Skeletal muscle cell (primary cell): ENCODE results near the gene PPP4R1.
A peak's percentile ranks its signal among the peaks of the same experiment; 100 is the strongest.

Source experiments
- DNase-seq: peaks from one replicate; pipeline ENCODE4 v3.0.0-alpha.2; 2010; ENCODE audit warnings: low read depth
- H3K4me3 ChIP-seq: 2 replicates; pipeline ENCODE4 v1.5.1; 2011; ENCODE audit warnings: low read depth, mild to moderate bottlenecking, control low read depth, low read length, moderate library complexity

Gene PPP4R1

DNA sequence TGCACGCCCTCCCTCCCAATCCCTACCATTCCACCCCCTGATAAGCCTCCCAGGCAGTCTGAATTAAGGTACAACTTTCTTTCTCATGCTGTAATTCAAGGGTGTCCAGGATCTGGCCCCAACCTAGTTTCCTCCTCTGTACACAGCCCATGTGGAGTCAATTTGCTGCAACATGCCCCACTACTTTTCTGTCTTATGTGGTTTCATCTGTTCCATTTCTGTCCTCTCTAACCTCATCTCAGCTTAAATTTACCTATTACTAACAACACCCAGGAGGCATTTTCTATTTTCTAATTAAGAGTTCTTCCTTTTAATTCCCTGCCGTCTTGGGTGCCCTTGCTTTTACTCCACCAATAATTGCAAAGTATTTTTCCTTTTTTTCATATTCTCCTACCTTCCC lies 10.0 kb downstream of the PPP4R1 start:
- DNase-seq, result no peak

DNA sequence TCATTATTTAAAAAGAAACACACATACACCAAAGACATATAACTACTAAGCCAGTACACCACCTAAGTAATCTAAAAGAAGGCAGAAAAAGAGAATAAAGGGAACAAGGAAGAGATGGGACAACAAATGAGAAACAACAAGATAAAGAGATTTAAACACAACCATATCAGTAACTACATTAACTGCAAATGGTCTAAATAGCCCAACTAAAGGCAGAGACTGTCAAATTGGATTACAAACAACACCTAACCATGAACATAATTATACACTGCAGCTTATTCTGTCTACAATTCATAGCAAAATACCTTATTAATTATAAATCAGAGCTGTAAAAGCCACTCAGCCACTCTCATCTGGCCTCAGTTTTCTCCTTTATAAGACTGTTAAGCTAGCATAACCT lies 15.0 kb downstream of the PPP4R1 start:
- DNase-seq, result no peak
- H3K4me3 ChIP-seq, result no peak overlapping the region

More for the DNA sequence above, 10.0 kb downstream of the PPP4R1 start:
- no peak overlapping the region for H3K4me3 ChIP-seq

DNA sequence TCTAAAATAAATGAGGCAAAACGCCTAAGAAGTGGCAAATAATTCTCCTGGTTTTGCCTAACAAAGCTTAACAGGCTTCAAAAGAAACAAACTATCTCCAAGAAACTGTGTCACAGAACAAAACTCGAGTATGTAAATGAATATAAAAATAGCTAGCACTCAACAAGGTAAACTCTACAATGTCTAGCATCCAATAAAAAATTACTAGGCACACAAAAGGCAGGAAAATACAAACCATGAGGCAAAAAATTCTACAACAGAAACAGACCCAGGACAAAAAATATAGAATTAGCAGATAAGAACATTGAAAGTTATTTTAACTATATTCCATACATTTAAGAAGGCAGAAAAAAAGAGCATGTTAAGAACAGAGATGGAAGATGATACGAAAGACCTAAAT lies 16.8 kb downstream of the PPP4R1 start:
- H3K4me3 ChIP-seq, result no peak overlapping the region
- DNase-seq, result no peak

DNA sequence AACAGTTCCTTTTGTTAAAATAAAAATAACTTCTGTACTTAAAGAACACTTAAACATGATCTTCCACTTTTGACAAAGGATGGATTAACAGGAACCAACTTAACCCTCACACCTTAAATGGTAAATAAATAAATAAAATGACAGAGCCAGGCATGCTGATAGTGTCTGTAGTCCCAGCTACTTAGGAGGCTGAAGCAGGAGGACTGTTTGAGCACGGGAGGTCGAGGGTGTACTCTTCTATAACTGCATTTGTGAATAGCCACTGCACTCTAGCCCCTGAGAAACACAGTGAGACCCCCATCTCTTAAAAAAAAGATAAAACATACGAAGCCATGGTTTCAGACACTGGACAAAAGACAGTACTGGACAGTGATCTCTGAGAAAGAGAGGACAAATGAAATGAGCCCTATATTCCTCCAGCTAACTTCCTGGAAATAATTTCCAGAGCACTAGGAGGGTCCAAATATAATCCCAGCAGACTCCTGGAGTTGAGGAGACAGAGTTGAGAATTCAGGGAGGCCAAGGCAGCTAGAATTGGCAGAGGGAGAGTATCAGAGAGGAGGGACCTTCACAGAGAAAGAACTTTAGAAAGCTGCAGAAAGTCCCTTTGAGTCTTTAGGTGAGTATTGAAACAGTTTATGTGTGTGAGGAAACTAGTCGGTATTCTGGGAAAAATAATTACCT lies 17.4 kb downstream of the PPP4R1 start:
- no peak for DNase-seq
- no peak overlapping the region for H3K4me3 ChIP-seq

DNA sequence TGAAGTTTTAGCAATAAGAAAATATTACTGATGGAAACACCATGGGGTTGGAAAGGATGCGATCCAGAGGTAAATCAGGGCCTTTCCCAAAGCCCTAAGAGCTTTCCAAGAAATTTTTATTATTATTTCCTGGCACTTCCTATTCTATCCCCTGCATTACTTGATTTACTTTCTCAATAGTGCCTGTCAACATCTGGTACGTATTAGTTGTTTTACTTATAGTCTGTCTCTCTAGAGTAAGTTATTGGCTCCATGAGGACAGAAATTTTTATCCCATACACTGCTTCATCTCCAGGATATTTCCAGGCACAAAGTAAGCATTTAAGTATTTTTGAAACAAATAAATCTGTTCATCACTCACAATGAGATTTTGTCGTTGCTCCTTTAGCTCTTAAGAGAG lies 18.1 kb downstream of the PPP4R1 start:
- no peak overlapping the region for H3K4me3 ChIP-seq
- no peak for DNase-seq

DNA sequence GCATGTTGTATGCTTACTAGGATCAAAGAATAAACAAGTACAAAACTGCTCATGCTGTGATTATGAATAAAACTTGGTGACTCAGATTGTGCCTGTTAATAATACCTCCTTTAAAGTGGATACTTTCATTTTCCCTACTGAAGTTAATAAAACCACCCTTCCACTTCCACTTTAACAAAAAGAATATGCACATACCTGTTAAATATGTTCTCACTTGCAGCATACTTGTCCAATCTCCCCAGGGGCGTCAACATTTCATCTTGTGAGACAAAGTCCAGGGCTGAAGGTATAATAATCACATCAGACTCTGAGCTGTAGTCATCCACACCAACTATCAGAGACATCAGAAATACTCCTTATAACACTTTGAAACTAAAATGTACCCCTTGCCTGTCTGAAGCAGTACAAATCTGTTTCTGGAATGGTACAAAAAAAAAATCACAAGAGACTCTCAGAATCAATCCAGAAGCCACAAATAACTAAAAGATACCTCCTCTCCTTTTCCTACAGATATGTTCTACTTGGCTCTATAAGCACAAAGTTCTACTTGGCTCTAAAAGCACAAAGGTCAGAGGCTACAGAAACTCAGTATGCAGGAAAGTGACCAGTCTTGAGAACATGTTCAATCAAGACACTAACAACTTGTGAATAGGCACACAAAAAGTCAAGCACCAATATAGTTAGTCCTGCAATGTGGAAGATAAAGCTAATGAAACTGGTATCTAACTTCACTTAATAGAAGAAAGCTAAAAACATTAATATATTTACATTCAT lies 19.3 kb downstream of the PPP4R1 start:
- no peak overlapping the region for H3K4me3 ChIP-seq
- DNase-seq, result no peak

DNA sequence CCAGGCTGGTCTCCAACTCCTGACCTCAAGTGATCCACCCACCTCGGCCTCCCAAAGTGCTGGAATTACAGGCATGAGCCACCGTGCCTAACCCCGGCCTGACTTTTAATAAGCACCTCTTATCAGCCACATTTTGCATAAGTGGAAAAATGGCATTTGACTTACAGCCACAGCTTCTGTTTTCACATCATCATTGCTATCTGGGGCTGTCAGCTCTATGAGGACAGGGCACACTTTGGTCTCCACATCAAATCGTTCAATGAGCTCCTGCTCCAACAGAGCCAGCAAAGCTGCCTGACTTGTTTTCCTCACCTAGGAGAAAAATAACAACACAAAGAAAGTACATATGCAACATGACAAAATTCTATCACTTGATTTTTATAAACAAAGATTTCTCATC lies 26.4 kb downstream of the PPP4R1 start:
- DNase-seq, result no peak

DNA sequence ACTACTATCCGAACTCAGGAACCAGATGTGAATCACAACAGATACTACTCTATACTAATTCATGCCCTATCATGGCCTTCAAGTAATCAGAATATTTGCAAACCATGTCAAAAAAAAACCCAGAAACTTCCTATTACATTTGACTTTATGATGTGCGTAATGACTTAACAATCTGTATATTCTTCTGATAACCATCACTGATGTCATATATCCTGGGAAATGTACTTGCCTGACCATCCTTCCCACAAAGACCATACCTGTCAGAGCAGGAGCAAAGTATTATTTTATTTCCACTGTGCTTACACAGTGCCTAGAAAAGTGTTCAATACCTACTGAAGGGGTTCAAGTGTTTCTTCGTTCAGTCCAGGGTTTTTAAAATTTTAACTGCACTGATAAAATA lies 27.5 kb downstream of the PPP4R1 start:
- H3K4me3 ChIP-seq, result no peak overlapping the region
- DNase-seq, result no peak

More for the DNA sequence above, 26.4 kb downstream of the PPP4R1 start:
- H3K4me3 ChIP-seq, result no peak overlapping the region

DNA sequence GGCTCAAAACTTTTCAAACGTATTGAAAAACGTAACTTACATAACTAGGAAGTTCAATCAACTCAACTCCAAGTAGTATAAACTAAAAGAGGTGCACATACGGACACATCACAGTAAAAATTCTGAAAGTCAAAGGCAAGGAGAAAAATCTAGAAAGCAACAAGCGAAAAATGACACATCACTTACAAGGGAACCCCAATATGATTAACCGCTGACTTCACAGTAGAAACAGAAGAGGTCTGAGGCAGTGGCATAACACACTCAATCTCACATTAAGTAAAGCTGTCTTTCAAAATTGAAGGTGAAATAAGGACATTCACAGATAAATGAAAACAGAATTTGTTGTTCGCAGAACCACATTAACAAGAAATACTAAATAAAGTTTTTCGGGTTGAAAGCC lies 32.7 kb downstream of the PPP4R1 start:
- no peak for DNase-seq
- no peak overlapping the region for H3K4me3 ChIP-seq

DNA sequence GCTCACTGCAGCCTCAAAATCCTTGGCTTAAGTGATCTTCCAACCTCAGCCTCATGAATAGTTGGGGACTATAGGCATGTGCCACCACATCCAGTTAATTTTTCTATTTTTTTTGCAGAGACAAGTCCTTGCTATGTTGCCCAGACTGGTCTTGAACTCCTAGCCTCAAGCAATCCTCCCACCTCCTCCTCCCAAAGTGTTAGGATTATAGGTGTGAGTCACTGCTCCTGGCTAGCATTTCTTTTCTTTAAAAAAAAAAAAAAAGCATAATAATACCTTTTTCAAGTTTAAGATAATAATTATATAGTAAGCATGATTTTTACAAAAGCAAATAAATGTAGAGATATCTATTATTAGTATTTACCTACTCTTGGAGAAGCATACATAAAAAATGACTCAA lies 36.1 kb downstream of the PPP4R1 start:
- no peak for DNase-seq
- H3K4me3 ChIP-seq, result no peak overlapping the region

DNA sequence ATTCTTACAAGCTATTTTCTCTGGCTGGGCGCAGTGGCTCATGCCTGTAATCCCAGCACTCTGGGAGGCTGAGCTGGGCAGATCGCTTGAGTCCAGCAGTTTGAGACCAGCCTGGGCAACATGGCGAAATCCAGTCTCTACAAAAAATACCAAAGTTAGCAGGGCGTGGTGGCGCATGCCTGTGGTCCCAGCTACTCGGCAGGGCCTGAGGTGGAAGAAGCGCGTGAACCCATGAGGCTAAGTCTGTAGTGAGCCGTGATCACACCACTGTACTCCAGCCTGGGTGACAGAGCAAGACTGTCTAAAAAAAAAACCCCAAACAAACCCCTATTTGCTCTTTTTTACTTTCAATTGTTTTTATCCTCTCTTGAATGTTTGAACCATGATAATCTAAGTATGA lies 37.0 kb downstream of the PPP4R1 start:
- H3K4me3 ChIP-seq, result no peak overlapping the region
- DNase-seq, result no peak

DNA sequence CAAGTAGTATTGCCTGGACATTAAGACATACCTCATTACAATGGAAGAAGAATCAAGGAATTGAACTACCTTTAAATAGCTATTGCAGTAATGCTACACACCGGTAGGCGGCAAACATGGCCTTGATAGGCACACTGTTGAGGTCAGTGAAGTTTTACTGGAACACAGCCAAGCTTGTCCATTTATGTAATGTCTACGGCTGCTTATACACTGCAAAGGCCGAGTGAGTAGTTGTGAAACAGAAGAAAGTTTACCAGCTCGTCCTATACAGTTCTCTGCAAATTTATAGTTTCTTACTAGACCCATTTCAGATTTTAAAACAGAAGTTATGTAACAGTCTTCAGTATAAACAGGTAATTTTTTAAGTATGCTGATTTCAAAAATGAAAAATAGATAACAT lies 38.8 kb downstream of the PPP4R1 start:
- DNase-seq, result peak; percentile 90
- H3K4me3 ChIP-seq, result no peak overlapping the region

DNA sequence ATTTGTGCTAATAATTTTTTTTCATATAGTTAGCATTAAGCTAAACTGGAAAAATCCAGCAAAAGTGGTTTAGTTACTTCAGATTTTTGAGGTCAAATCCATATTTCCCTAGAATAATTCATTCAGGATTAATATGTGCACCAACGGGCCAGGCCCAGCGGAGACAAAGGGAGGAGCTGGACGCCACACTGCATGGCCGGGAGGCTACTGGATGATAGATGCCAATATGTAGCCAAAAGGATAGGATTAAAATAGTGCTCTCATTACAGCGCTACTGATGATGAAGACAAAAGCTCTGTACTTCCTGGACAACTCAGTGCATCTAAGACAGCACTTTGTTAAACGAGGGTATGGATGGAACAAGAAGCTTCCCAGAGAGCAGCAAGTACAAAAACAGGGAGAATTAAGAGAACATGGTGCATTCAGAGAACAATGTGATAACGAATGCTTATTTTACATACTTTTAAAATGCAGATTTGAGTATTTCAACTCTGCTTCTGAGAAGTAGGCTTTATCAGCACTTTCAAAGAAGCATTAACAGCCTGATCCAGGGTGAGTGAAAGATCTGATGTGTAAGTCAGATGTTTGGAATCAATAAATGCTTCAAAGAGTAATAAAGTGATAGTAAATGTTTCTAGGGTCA lies 39.8 kb downstream of the PPP4R1 start:
- H3K4me3 ChIP-seq, result no peak overlapping the region
- no peak for DNase-seq

DNA sequence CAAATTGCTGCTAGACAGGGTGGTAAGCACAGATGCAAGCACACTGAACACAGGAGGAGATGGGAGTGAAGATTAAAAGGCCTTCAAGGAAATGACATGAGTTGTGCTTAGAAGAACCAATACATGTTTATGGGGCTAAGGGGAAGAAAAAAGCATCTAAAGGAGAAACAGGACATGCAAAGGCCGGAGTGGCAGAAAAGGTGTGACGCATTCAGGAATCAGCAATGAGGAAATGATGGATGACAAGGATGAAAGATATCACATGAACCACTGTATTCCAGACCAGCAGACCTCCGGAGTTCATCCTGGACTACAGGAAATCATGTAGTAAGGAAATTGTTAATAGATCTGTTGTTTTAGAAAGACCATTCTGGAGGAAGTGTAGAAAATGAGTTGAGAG lies 42.8 kb downstream of the PPP4R1 start:
- no peak overlapping the region for H3K4me3 ChIP-seq
- DNase-seq, result no peak

DNA sequence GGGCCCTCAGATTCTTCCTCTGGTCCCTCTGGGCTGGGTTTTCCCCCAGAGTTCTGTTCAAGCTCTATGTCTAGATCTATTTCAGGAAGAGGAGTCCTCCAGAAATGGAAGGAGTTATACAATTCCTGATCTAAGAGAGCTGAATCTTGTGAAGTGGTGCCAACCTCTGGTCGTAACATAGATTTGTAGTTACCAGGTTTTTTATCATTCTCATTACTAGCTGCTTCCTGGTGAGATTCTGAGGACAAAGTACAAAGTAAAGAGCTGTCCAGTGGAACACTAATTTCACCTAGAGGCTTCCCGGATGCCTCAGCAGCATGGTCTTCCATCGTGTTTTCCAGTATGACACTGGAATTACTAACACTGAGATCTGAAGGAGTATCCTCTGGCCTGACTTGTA lies 44.1 kb downstream of the PPP4R1 start:
- H3K4me3 ChIP-seq, result no peak overlapping the region
- no peak for DNase-seq

DNA sequence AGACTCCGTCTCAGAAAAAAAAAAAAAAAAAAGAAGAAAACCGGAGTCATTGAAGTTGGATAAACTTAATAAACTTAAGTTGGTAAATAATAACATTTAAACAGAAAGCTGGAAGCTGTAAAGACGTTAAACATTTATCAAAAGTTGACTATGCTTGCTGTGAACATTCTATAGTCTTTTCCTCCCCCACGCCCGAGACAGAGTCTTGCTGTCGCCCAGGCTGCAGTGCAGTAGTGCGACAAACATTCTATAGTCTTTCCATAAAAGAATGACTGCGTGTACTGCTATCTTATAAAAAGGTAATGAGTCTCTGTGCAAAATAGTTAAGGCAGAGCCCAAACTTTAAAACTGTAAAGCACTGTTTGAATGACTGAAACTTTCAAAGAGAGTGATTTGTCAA lies 45.2 kb downstream of the PPP4R1 start:
- H3K4me3 ChIP-seq, result no peak overlapping the region
- DNase-seq, result no peak

DNA sequence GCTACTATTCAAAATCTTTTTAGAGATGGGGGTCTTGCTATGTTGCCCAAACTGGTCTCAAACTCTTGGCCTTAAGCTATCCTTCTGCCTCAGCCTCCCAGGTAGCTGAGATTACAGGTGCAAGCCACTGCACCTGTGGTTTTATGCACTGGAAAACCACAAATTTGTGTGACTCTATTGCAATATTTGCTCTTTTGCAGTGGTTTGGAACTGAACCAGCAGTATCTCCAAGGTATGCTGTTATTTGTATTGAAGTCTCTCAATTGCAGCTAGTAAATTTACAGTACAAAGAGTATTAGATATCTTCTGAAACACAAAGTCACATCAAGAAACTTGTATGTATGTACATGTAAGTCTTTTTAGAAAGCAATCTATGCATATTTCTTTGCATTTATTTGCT lies 46.2 kb downstream of the PPP4R1 start:
- H3K4me3 ChIP-seq, result no peak overlapping the region
- no peak for DNase-seq

DNA sequence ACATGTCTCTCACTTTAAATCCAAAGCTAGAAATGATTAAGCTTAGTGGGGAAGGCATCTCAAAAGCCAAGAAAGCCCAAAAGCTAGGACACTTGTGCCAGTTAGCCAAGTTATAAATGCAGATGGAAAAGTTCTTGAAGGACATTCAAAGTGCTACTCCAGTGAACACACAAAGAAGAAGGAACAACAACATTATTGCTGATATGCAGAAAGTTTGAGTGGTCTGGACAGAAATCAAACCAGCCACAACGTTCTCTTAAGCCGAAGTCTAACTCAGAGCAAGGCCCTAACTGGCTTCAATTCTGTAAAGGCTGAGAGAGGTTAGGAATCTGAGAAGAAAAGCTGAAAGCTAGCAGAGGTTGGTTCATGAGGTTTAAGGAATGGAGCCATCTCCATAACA lies 49.0 kb downstream of the PPP4R1 start:
- H3K4me3 ChIP-seq, result no peak overlapping the region
- DNase-seq, result no peak

DNA sequence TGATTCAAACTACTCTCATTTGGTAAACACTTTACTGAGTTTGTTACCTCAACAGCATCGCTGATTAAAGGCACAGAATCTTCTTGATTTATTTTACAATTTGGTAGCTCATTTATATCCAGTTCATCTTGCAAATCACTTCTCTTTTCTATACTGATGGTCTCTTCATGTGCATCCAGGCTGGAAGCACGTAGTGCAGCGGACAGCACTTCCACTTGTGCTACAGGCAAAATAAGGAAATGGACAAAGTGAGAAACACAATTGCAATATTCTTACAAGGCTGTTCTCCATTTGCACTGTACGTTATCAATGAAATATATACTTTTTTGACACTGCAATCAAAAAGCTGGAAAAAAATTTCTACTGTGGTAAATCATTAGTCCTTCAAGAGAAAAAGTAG lies 51.0 kb downstream of the PPP4R1 start:
- H3K4me3 ChIP-seq, result no peak overlapping the region
- no peak for DNase-seq

DNA sequence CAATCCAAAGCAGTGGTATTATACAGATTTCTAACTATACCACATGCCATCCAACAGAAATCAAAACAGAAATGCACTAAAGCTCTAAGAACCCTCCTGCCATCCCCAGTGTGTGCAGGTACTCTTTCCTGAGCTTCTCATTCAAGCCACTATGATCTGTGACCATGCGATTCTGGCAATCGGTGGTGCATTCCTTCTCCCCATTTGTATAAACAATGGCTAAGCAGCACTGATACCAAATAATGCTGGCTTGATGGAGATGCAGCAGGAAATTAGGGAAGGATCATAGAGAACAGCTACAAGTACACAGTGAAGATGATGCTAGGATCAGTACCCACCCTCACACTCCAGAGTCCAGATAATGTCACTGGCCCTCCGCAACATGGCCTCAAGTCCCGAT lies 51.8 kb downstream of the PPP4R1 start:
- no peak for DNase-seq
- H3K4me3 ChIP-seq, result no peak overlapping the region

DNA sequence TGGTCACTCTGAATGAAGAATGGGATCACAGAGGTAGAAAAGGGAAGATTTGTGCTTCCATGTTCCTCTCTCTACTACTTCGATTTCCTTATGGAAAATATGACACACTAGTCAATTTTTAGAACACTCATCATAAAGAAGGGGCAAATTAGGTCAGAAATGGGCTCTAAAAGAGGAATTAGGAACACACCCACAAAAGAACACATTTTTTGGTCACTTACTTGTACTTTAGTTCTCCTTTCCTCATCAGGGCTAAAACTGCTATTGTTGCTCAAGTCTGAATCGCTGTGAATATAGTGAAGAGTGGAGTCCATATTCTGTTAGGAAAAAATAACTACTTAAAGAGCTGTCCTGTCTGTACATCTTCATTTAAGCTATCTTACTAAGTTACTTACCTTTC lies 52.6 kb downstream of the PPP4R1 start:
- no peak overlapping the region for H3K4me3 ChIP-seq
- no peak for DNase-seq
